22Rv1 (cell line): ENCODE results near the gene EPHB1.

Source experiments
- ZFX ChIP-seq: fragments of 450-650 bp; IDR thresholded peaks from 2 replicates; pipeline ENCODE4 v1.6.1; 2017; ENCODE audit warnings: antibody characterized with exemption, borderline replicate concordance
- TF ChIP-seq, protein P1 (sequence below): fragments of 450-650 bp; IDR thresholded peaks from 2 replicates; pipeline ENCODE4 v1.5.1; 2017; ENCODE audit warnings: mild to moderate bottlenecking

DNA sequence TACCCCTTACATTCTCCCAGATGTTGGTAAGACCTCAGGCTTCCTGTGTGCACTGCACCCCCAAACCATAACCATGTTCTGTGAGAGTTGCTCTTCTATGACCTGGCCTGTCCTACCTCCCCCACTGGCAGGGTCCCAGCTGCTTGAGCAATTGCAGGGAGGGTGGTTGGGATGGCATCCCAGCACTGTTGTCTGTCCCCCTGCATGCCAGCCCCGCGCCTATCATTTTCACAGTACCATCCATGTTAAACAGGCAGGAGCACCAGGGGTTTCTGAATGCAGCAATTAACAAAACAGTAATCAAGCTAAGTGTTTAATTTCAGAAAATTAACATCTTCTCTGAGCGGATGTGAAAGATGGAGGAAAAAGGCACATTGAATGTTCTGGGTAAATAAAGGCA lies 345.5 kb downstream of the EPHB1 start:
- TF ChIP-seq, protein P1, sequence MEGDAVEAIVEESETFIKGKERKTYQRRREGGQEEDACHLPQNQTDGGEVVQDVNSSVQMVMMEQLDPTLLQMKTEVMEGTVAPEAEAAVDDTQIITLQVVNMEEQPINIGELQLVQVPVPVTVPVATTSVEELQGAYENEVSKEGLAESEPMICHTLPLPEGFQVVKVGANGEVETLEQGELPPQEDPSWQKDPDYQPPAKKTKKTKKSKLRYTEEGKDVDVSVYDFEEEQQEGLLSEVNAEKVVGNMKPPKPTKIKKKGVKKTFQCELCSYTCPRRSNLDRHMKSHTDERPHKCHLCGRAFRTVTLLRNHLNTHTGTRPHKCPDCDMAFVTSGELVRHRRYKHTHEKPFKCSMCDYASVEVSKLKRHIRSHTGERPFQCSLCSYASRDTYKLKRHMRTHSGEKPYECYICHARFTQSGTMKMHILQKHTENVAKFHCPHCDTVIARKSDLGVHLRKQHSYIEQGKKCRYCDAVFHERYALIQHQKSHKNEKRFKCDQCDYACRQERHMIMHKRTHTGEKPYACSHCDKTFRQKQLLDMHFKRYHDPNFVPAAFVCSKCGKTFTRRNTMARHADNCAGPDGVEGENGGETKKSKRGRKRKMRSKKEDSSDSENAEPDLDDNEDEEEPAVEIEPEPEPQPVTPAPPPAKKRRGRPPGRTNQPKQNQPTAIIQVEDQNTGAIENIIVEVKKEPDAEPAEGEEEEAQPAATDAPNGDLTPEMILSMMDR = no peak
- TF ChIP-seq ZFX = no peak
